ENCODE results near the gene PRRG2. TPM values are rescaled to one million over a fixed set of nuclear protein-coding genes. Genes with fewer than 3 reads are reported as not detected.
A peak's percentile ranks its signal among the peaks of the same experiment; 100 is the strongest.

The PRRG2 gene
- total and polyA plus RNA-seq, 8 donors = 6.5 to 15.9 (median 8.5) TPM

DNA sequence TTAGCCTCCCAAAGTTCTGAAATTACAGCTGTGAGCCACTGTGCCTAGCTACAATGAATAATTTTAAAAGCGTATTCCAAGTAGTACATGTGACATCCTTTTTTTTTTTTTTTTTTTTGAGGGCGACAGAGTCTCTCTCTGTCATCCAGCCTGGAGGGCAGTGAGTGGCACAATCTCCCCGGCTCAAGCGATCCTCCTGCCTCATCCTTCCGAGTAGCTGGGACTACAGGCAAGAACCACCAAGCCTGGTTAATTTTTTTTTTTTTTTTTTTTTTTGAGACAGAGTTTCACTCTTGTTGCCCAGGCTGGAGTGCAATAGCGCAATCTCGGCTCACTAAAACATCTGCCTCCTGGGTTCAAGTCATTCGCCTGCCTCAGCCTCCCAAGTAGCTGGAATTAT is 6.1 kb downstream of the PRRG2 start:
- no peaks in the 10 kb centered on the region for H3K4me1 ChIP-seq
- no peaks in the 10 kb centered on the region for H3K36me3 ChIP-seq
- ATAC-seq = no peak
- 88 to 92% methylated on average over 8 of the region's 8 CpGs for WGBS, 2 donors
- FAIRE-seq = no peak
- TF ChIP-seq, protein P1, sequence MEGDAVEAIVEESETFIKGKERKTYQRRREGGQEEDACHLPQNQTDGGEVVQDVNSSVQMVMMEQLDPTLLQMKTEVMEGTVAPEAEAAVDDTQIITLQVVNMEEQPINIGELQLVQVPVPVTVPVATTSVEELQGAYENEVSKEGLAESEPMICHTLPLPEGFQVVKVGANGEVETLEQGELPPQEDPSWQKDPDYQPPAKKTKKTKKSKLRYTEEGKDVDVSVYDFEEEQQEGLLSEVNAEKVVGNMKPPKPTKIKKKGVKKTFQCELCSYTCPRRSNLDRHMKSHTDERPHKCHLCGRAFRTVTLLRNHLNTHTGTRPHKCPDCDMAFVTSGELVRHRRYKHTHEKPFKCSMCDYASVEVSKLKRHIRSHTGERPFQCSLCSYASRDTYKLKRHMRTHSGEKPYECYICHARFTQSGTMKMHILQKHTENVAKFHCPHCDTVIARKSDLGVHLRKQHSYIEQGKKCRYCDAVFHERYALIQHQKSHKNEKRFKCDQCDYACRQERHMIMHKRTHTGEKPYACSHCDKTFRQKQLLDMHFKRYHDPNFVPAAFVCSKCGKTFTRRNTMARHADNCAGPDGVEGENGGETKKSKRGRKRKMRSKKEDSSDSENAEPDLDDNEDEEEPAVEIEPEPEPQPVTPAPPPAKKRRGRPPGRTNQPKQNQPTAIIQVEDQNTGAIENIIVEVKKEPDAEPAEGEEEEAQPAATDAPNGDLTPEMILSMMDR (IDR thresholded peaks at IDR 0.05) = no peak
- no peaks in the 10 kb centered on the region for H3K9me3 ChIP-seq
- no peak for DNase-seq
- no peak overlapping the region for H3K4me3 ChIP-seq
- no peaks in the 10 kb centered on the region for H3K27me3 ChIP-seq
- intact Hi-C loops (cut with DNase I) = loop anchor here in 1 of 3 donors (10.0 kb wide), 1 partner anchor 88 kb away; the partner anchor contains the start of gene PRMT1
- H3K27ac ChIP-seq = no peak overlapping the region

DNA sequence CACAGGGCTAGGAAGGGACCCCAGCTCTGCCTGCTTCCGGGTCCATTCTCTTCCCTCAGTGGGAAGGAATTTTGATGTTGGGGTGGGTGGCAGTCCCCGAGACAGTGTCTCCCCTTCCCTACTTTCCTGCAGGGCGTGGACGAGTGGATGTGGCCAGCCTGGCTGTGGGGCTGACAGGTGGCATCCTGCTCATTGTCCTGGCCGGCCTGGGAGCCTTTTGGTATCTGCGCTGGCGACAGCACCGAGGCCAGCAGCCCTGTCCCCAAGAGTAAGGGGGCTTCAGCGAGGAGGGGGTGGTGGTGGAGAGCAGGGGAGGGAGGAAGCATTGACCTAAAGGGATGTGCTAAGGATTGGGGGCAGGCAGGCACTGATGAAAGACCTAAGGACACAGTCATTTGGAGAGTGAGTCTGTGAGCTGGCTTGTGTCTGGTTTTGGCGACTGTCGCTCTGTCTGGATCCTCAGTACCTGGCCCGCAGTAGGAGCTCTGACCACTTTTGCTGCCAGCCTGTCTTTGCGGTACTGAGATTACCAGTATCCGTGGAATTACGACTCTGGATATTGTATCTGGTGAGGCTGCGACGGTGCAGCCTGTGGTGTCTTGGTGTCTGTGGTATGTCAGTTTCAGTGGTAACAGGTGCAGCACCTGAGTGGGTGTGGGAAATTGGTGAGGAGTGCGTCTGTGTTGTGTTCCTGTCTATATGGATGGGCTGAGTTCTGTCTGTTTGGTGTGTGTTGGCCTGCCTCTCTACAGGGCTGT is 7.4 kb downstream of the PRRG2 start:
- 78 to 82% methylated on average over 18 of the region's 18 CpGs for WGBS, 2 donors
- H3K9me3 ChIP-seq = no peaks in the 10 kb centered on the region
- DNase-seq = peak in 1 of 6 donors; percentile 29
- no peaks in the 10 kb centered on the region for H3K27me3 ChIP-seq
- intact Hi-C loops (cut with DNase I) = loop anchor here in 1 of 3 donors (10.0 kb wide), 1 partner anchor 86 kb away; the partner anchor contains the start of gene PRMT1
- no peak for FAIRE-seq
- no peaks in the 10 kb centered on the region for H3K36me3 ChIP-seq
- no peak overlapping the region for H3K4me3 ChIP-seq
- ATAC-seq = no peak
- H3K27ac ChIP-seq = no peak overlapping the region
- H3K4me1 ChIP-seq = no peaks in the 10 kb centered on the region
- TF ChIP-seq, protein P1 (IDR thresholded peaks at IDR 0.05) = no peak

DNA sequence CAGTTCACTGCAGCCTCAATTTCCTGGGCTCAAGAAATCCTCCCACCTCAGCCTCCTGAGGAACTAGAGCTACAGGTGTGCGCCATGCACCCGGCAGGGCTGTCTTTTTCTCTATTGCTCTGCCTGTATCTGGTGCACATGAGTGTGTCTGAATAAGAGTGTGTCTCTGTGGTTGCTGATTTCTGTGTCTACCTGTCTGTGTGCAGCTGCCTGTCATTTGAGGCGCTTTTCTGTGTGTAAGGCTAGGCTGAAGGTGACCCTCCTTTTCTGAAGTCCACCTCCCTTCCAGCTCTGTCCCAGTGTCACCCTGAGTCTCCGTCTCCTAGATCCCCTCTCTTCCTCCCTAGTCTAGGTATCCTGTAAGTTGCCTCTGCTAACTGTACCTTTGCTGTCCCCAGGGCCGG is 8.4 kb downstream of the PRRG2 start:
- WGBS, 2 donors = 37 to 41% methylated on average over 5 of the region's 5 CpGs
- intact Hi-C loops (cut with DNase I) = loop anchor here in 1 of 3 donors (10.0 kb wide), 1 partner anchor 85 kb away; the partner anchor contains the start of gene PRMT1
- Histone ChIP-seq H3K27ac (peak overlapping the region; percentile 28 to 92 (median 85)), H3K27me3 (no peaks in the 10 kb centered on the region), H3K9me3 (no peaks in the 10 kb centered on the region), H3K4me1 (no peaks in the 10 kb centered on the region), H3K36me3 (peaks cover 0 to 1% (median under 1%) of the 10 kb centered on the region in 3 donors), H3K4me3 (peak overlapping the region in 2 of 4 donors; percentile 67 to 78)
- TF ChIP-seq, protein P1 (IDR thresholded peaks at IDR 0.05) = no peak
- DNase-seq (peak in 1 of 6 donors; percentile 28), ATAC-seq (peak in 3 of 4 donors; percentile 0 to 1 (median 1)), FAIRE-seq (no peak)

DNA sequence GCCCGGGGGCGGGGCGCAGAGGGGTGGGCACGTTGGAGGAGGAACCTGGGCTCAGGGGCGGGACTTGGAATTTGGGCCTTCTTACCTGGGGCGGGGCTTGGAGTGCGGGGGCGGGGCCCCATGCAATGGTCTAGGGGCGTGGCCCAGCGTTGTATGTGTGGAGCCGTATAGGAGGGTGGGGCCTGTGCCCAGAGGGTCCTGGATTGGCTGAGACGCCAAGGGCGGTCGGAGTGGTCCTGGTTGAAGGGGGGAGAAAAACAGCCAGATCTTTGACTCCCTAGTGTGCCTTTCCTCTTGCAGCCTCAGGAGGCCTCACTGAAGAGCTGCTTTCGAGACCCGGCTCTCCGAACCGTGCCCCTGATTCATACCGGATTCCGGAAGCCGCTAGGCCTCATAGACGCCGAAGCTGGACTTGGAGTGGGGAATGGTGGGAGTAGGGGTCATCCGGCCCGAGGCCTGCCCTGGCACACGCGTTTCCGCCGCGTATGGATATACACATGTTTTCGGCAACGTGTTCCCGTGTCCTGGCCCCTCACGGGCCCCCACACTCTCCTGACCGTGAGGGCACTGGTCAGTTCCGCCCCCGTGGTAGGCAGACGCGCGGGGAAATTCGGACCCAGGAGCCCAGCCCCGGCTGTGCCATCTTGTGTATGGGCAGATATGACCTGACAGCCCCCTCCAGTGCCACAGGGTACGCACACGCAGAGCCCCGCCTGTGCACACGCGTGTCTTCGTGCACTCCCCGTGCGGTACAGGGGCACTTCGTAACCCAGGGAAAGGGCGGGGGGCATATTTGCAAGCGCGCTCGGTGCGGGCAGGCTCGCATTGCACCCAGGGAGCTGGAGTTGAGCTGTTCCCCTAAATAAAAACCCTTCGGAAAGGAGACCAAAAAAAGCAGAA is 9.2 kb downstream of the PRRG2 start:
- no peaks in the 10 kb centered on the region for H3K27me3 ChIP-seq
- H3K36me3 ChIP-seq = peaks cover 3 to 6% (median 3%) of the 10 kb centered on the region in 3 donors
- peak; percentile 94 to 97 (median 96) for DNase-seq
- peak overlapping the region; percentile 80 to 92 (median 88) for H3K27ac ChIP-seq
- H3K4me1 ChIP-seq = no peaks in the 10 kb centered on the region
- 0 to 1% methylated on average over 58 of the region's 58 CpGs for WGBS, 2 donors
- H3K9me3 ChIP-seq = no peaks in the 10 kb centered on the region
- peak overlapping the region; percentile 67 to 86 (median 72) for H3K4me3 ChIP-seq
- FAIRE-seq = no peak
- intact Hi-C loops (cut with DNase I) = no loop called here
- TF ChIP-seq, protein P1 (IDR thresholded peaks at IDR 0.05) = peak in 1 of 4 donors; percentile 10
- peak; percentile 78 to 88 (median 81) for ATAC-seq

Measured in pancreas (tissue), 10 donors.